DMS53 (cell line): Measurements from ENCODE around the gene ZNF587B.
"Not testable (repeated sequence)": the region's sequence is repeated elsewhere in the genome, so short reads cannot be mapped to it uniquely, and the experiment has no call there.

Experiments used
- DNase-seq: peaks from one replicate; lab custom pipeline; 2025; lab: John Stamatoyannopoulos, UW

The ZNF587B gene

GRCh38 chr19:57819475-57820148 lies 10.5 kb upstream of the ZNF587B start:
- DNase-seq: peak; percentile 95

GRCh38 chr19:57820599-57820998 lies 9.5 kb upstream of the ZNF587B start:
- DNase-seq: no peak

- DNase-seq: not testable (repeated sequence)
Observed at GRCh38 chr19:57821095-57821494, 9.0 kb upstream of the ZNF587B start.

GRCh38 chr19:57821501-57821900 lies 8.6 kb upstream of the ZNF587B start:
- not testable (repeated sequence) for DNase-seq

GRCh38 chr19:57823155-57823554 lies 6.9 kb upstream of the ZNF587B start:
- not testable (repeated sequence) for DNase-seq

GRCh38 chr19:57823608-57824007 lies 6.5 kb upstream of the ZNF587B start:
- peak; percentile 29 for DNase-seq

GRCh38 chr19:57825511-57825910 lies 4.6 kb upstream of the ZNF587B start:
- no peak for DNase-seq

- DNase-seq: no peak
Observed at GRCh38 chr19:57829316-57829715, 783 bp upstream of the ZNF587B start.

- not testable (repeated sequence) for DNase-seq
Observed at GRCh38 chr19:57836991-57837390, 6.9 kb downstream of the ZNF587B start.

- not testable (repeated sequence) for DNase-seq
Observed at GRCh38 chr19:57838622-57839191, 8.6 kb downstream of the ZNF587B start.

- DNase-seq: no peak
Observed at GRCh38 chr19:57841122-57841763, 11.1 kb downstream of the ZNF587B start.

GRCh38 chr19:57847164-57847563 lies 17.1 kb downstream of the ZNF587B start:
- not testable (repeated sequence) for DNase-seq

- peak; percentile 44 for DNase-seq
Observed at GRCh38 chr19:57849162-57849665, 19.1 kb downstream of the ZNF587B start.

- peak; percentile 92 for DNase-seq
Observed at GRCh38 chr19:57849666-57850473, 19.8 kb downstream of the ZNF587B start, which contains the start of gene ZNF587. ZNF587 (plus strand) TSS chr19:57849859; CDS start chr19:57850039, 180 bp downstream.

GRCh38 chr19:57850553-57851017 lies 20.5 kb downstream of the ZNF587B start:
- peak; percentile 35 for DNase-seq

GRCh38 chr19:57851812-57852603 lies 21.9 kb downstream of the ZNF587B start:
- DNase-seq: not testable (repeated sequence)

GRCh38 chr19:57854117-57854516 lies 24.0 kb downstream of the ZNF587B start:
- not testable (repeated sequence) for DNase-seq

GRCh38 chr19:57862351-57862750 lies 32.3 kb downstream of the ZNF587B start:
- not testable (repeated sequence) for DNase-seq

- no peak for DNase-seq
Observed at GRCh38 chr19:57867868-57868492, 37.9 kb downstream of the ZNF587B start.

- not testable (repeated sequence) for DNase-seq
Observed at GRCh38 chr19:57869655-57870054, 39.6 kb downstream of the ZNF587B start.

- peak; percentile 13 for DNase-seq
Observed at GRCh38 chr19:57870225-57870624, 40.1 kb downstream of the ZNF587B start.
